OCI-LY1 (cell line): ENCODE measurements around the gene PPBP.

Experiments used
- H2AFZ ChIP-seq: fragments of 200-600 bp; sonication (generic), shearing (Covaris generic); 2 replicates; pipeline ENCODE4 v1.6.0; 2014; ENCODE audit warnings: antibody characterized with exemption, mild to moderate bottlenecking, low read length
- H3F3A ChIP-seq: fragments of 200-600 bp; sonication (generic), shearing (Covaris generic); 2 replicates; pipeline ENCODE4 v1.6.0; 2014; ENCODE audit warnings: mild to moderate bottlenecking, antibody characterized with exemption, low read length, moderate library complexity; ENCODE audit not compliant: insufficient read depth
- H3K27ac ChIP-seq: fragments of 200-600 bp; sonication (generic); 2 replicates; pipeline ENCODE4 v1.5.1; 2014; ENCODE audit warnings: low read length, mixed run types, mild to moderate bottlenecking, low read depth; ENCODE audit not compliant: poor library complexity, severe bottlenecking
- H3K27me3 ChIP-seq: fragments of 200-600 bp; sonication (generic); 2 replicates; pipeline ENCODE4 v1.6.0; 2014; ENCODE audit warnings: antibody characterized with exemption, mild to moderate bottlenecking, low read length, moderate library complexity; ENCODE audit not compliant: insufficient read depth
- H3K36me3 ChIP-seq: fragments of 200-600 bp; sonication (generic); 2 replicates; pipeline ENCODE4 v1.6.1; 2014; ENCODE audit warnings: mild to moderate bottlenecking, antibody characterized with exemption, low read length, moderate library complexity, mixed read lengths; ENCODE audit not compliant: insufficient read depth
- H3K4me1 ChIP-seq: fragments of 200-600 bp; sonication (generic); 2 replicates; pipeline ENCODE4 v1.5.1; 2014; ENCODE audit warnings: mild to moderate bottlenecking, low read length, moderate library complexity; ENCODE audit not compliant: insufficient read depth, severe bottlenecking
- H3K4me2 ChIP-seq: fragments of 200-600 bp; sonication (generic), shearing (Covaris generic); 2 replicates; pipeline ENCODE4 v1.6.1; 2014; ENCODE audit warnings: low read length
- H3K4me3 ChIP-seq: fragments of 200-600 bp; sonication (generic); 2 replicates; pipeline ENCODE4 v1.5.1; 2014; ENCODE audit warnings: low read length, low read depth, mild to moderate bottlenecking, mixed read lengths; ENCODE audit not compliant: poor library complexity, severe bottlenecking
- H3K79me2 ChIP-seq: fragments of 200-600 bp; shearing (Covaris generic); 2 replicates; pipeline ENCODE4 v1.6.1; 2016; ENCODE audit warnings: mixed run types, low read length, mixed read lengths; ENCODE audit not compliant: insufficient read depth
- H3K9ac ChIP-seq: fragments of 200-600 bp; sonication (generic), shearing (Covaris generic); 2 replicates; pipeline ENCODE4 v1.6.1; 2014; ENCODE audit warnings: mild to moderate bottlenecking, low read length, mixed read lengths
- H3K9me2 ChIP-seq: fragments of 200-600 bp; sonication (generic), shearing (Covaris generic); 2 replicates; pipeline ENCODE4 v1.6.1; 2014; ENCODE audit warnings: low read depth, mild to moderate bottlenecking, low read length, mixed read lengths
- H3K9me3 ChIP-seq: fragments of 200-600 bp; shearing (Covaris generic); 2 replicates; pipeline ENCODE4 v1.6.1; 2014; ENCODE audit warnings: low read length, mixed read lengths
- H4K20me1 ChIP-seq: fragments of 200-600 bp; sonication (generic), shearing (Covaris generic); 2 replicates; pipeline ENCODE4 v1.6.0; 2016; ENCODE audit warnings: mild to moderate bottlenecking, low read length; ENCODE audit not compliant: insufficient read depth
- CTCF ChIP-seq: fragments of 200-600 bp; sonication (generic), shearing (Covaris generic); IDR thresholded peaks from 2 replicates; pipeline ENCODE4 v1.5.1; 2017; ENCODE audit warnings: mild to moderate bottlenecking, antibody characterized with exemption, low read length, moderate library complexity, mixed read lengths
- EZH2 ChIP-seq: fragments of 200-600 bp; sonication (generic), shearing (Covaris generic); IDR thresholded peaks from 2 replicates; pipeline ENCODE4 v1.8.0; 2017; ENCODE audit warnings: borderline replicate concordance, mixed run types, mild to moderate bottlenecking, antibody characterized with exemption, low read length, moderate library complexity, mixed read lengths

The PPBP gene

DNA sequence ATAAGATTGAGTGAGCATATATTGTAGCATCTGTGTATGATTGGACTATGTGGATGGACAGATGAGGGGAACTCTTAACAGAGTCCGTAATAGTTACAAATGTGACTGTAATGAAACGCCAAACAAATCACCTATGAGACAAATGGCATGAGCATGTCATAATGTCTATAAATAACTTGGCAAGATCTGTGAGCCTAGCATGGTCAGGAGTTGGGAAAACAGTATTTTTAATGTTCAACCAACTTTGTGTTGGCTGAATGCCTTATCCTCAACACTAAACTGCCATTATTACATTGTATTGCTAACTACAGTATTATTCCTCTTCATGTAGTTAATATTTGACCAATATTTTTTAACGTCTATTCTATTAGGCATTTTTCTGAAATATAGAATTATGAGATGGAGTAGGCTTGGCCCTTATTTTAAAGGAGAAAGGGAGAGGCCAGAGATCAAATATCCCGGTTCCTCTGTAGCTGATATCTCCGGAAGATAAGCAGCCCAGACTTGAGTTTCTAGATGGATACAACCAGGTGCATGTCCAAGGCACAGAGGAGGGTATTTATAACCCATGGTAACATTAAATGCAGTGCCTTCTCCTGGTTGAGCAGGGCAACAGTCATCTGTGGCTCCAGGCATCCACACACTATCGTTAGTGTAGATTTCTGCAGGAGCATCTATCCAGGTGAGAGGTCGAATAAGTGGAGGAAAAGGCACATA lies 38.8 kb downstream of the PPBP start:
- H3K4me2 ChIP-seq = no peak overlapping the region
- H3K9me3 ChIP-seq = no peaks in the 10 kb centered on the region
- no peaks in the 10 kb centered on the region for H4K20me1 ChIP-seq
- H3K36me3 ChIP-seq = no peaks in the 10 kb centered on the region
- H3K9ac ChIP-seq = no peak overlapping the region
- H3K9me2 ChIP-seq = no peaks in the 10 kb centered on the region
- no peaks in the 10 kb centered on the region for H3K79me2 ChIP-seq
- no peaks in the 10 kb centered on the region for H3F3A ChIP-seq
- H3K27ac ChIP-seq = no peak overlapping the region
- H3K27me3 ChIP-seq = no peaks in the 10 kb centered on the region
- H3K4me1 ChIP-seq = no peaks in the 10 kb centered on the region
- TF ChIP-seq CTCF = no peak
- no peak for TF ChIP-seq EZH2
- H3K4me3 ChIP-seq = no peak overlapping the region
- no peak overlapping the region for H2AFZ ChIP-seq

DNA sequence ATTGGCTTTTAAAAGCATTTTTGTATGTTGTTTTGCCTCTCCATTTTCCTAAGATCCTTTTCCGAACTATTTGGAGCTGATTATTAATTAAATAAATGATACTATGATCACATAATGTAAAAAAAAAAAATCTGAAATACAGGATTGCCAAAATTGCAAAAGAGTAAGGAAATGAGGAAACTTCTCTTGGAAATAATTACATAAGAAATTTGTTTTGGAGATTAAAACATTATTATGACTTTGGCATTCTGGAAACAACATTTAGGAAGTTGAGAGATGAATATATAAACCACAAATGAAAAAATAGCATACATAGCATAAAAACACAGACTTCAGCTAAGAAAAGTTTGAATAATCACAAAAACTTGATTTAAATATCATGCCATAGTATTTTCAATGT lies 39.7 kb downstream of the PPBP start:
- no peaks in the 10 kb centered on the region for H3K27me3 ChIP-seq
- no peak overlapping the region for H3K4me2 ChIP-seq
- no peaks in the 10 kb centered on the region for H3K4me1 ChIP-seq
- TF ChIP-seq CTCF = no peak
- no peak for TF ChIP-seq EZH2
- H3K27ac ChIP-seq = no peak overlapping the region
- no peak overlapping the region for H3K4me3 ChIP-seq
- no peaks in the 10 kb centered on the region for H3K9me2 ChIP-seq
- no peak overlapping the region for H2AFZ ChIP-seq
- H4K20me1 ChIP-seq = no peaks in the 10 kb centered on the region
- H3K79me2 ChIP-seq = no peaks in the 10 kb centered on the region
- H3K36me3 ChIP-seq = no peaks in the 10 kb centered on the region
- no peaks in the 10 kb centered on the region for H3F3A ChIP-seq
- H3K9me3 ChIP-seq = no peaks in the 10 kb centered on the region
- H3K9ac ChIP-seq = no peak overlapping the region

GRCh38 chr4:73947239-73947985 lies 40.6 kb downstream of the PPBP start:
- Histone ChIP-seq H3K27ac (no peak overlapping the region), H3K9ac (no peak overlapping the region), H3K9me3 (no peaks in the 10 kb centered on the region), H3F3A (no peaks in the 10 kb centered on the region), H4K20me1 (no peaks in the 10 kb centered on the region), H3K27me3 (no peaks in the 10 kb centered on the region), H3K4me1 (no peaks in the 10 kb centered on the region), H3K4me3 (no peak overlapping the region), H2AFZ (no peak overlapping the region), H3K79me2 (no peaks in the 10 kb centered on the region), H3K4me2 (no peak overlapping the region), H3K9me2 (no peaks in the 10 kb centered on the region), H3K36me3 (no peaks in the 10 kb centered on the region)
- TF ChIP-seq CTCF (no peak), EZH2 (no peak)
